Parathyroid adenoma (tissue), 2 donors: ENCODE measurements around the gene TPD52L1.

Experiments used
- H2AFZ ChIP-seq: fragments of 300-600 bp; sonication (generic); one replicate; pipeline ENCODE4 v1.7.0; 2017; ENCODE audit warnings: antibody characterized with exemption, mild to moderate bottlenecking
- H3K27ac ChIP-seq: fragments of 300-600 bp; sonication (generic); one replicate; pipeline ENCODE4 v1.7.0; 2017
- H3K27me3 ChIP-seq: fragments of 300-600 bp; sonication (generic); one replicate; pipeline ENCODE4 v1.7.0; 2017; ENCODE audit warnings: low read length; ENCODE audit not compliant: control insufficient read depth, insufficient read depth
- H3K36me3 ChIP-seq: fragments of 300-600 bp; sonication (generic); one replicate; pipeline ENCODE4 v1.7.0; 2017; ENCODE audit warnings: low read length; ENCODE audit not compliant: control insufficient read depth, insufficient read depth
- H3K4me1 ChIP-seq: fragments of 300-600 bp; sonication (generic); one replicate; pipeline ENCODE4 v1.7.0; 2017; ENCODE audit warnings: control low read depth
- H3K4me2 ChIP-seq: fragments of 300-600 bp; sonication (generic); one replicate; pipeline ENCODE4 v1.7.0; 2017; ENCODE audit warnings: low read length
- H3K4me3 ChIP-seq: fragments of 300-600 bp; sonication (generic); one replicate; pipeline ENCODE4 v1.7.0; 2017; ENCODE audit warnings: low read depth, low read length
- H3K79me2 ChIP-seq: fragments of 300-600 bp; sonication (generic); one replicate; pipeline ENCODE4 v1.7.0; 2017; ENCODE audit warnings: control low read depth
- H3K9ac ChIP-seq: fragments of 300-600 bp; sonication (generic); one replicate; pipeline ENCODE4 v1.7.0; 2017; ENCODE audit warnings: mild to moderate bottlenecking
- H3K9me3 ChIP-seq: fragments of 300-600 bp; sonication (generic); one replicate; pipeline ENCODE4 v1.7.0; 2017; ENCODE audit warnings: low read length; ENCODE audit not compliant: control insufficient read depth
- TF ChIP-seq, protein P1 (sequence below): fragments of 300-600 bp; sonication (generic); IDR thresholded peaks from one replicate; pipeline ENCODE4 v1.7.0; 2017; ENCODE audit warnings: antibody characterized with exemption, mild to moderate bottlenecking
- donor health status: primary hyperparathyroidism.

TPD52L1 gene

DNA sequence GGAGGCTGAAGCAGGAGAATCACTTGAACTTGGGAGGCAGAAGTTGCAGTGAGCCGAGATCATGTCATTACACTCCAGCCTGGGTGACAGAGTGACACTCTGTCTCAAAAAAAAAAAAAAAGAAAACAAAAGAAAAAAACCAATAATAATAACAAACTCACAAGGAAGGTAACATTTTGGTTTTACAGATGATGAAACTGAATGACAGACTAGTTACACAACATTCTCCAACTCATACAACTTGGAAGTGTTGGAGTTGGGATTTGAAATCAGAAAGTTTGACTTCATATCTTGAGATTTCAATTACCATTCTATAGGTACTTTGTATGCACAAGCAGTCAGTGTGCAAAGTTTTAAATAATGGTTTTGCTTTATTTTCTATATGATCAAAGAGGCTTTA is 10.2 kb downstream of the TPD52L1 start:
- Histone ChIP-seq H3K27me3 (no peaks in the 10 kb centered on the region), H3K9ac (no peak overlapping the region), H2AFZ (no peak overlapping the region), H3K27ac (no peak overlapping the region), H3K4me3 (no peak overlapping the region), H3K4me1 (no peaks in the 10 kb centered on the region), H3K9me3 (no peaks in the 10 kb centered on the region), H3K79me2 (no peaks in the 10 kb centered on the region), H3K4me2 (no peak overlapping the region), H3K36me3 (no peaks in the 10 kb centered on the region)
- TF ChIP-seq, protein P1, sequence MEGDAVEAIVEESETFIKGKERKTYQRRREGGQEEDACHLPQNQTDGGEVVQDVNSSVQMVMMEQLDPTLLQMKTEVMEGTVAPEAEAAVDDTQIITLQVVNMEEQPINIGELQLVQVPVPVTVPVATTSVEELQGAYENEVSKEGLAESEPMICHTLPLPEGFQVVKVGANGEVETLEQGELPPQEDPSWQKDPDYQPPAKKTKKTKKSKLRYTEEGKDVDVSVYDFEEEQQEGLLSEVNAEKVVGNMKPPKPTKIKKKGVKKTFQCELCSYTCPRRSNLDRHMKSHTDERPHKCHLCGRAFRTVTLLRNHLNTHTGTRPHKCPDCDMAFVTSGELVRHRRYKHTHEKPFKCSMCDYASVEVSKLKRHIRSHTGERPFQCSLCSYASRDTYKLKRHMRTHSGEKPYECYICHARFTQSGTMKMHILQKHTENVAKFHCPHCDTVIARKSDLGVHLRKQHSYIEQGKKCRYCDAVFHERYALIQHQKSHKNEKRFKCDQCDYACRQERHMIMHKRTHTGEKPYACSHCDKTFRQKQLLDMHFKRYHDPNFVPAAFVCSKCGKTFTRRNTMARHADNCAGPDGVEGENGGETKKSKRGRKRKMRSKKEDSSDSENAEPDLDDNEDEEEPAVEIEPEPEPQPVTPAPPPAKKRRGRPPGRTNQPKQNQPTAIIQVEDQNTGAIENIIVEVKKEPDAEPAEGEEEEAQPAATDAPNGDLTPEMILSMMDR: no peak

DNA sequence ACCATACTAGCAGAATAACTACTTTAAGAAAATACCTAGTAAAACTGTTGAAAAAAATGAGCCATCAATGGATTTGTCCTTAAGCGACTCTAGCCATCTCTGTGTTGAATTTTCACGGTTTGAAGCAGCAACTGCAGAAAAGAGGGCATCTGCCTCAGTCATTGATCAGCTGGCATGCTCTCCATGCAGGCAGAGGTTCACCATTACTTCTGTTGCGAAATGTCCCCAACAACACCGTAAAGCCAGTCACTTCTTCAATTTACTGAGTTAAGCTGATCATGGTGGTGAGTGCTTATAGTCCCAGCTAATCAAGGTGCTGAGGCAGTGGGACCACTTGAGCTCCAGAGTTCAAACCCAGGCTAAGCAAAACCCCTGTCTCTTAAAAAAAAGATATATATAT is 11.1 kb downstream of the TPD52L1 start:
- Histone ChIP-seq H3K27me3 (no peaks in the 10 kb centered on the region), H3K4me1 (no peaks in the 10 kb centered on the region), H3K9me3 (no peaks in the 10 kb centered on the region), H3K79me2 (no peaks in the 10 kb centered on the region), H2AFZ (no peak overlapping the region), H3K27ac (no peak overlapping the region), H3K4me3 (no peak overlapping the region), H3K9ac (no peak overlapping the region), H3K4me2 (no peak overlapping the region), H3K36me3 (no peaks in the 10 kb centered on the region)
- TF ChIP-seq, protein P1: no peak

DNA sequence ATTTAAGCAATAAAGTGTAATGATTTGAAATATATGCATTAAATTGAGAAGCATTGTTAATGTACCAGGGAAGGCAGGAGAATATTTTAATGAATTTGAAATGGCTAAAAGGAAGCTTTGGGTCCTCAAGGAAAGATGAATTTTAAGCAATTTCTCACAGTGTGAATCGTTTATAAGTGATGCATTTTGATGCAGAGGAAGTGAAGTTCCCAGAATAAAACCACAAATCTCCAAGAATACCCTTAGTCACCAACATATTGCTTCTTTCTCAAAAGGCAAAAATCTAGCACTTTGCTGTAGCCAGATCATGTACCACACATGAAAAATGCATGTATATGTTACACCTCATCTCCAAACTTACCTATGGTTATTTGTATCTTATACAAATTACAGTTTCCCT is 11.7 kb downstream of the TPD52L1 start:
- Histone ChIP-seq H3K9me3 (no peaks in the 10 kb centered on the region), H3K79me2 (no peaks in the 10 kb centered on the region), H3K4me2 (no peak overlapping the region), H3K4me3 (no peak overlapping the region), H3K27ac (no peak overlapping the region), H3K36me3 (no peaks in the 10 kb centered on the region), H3K4me1 (no peaks in the 10 kb centered on the region), H2AFZ (no peak overlapping the region), H3K9ac (no peak overlapping the region), H3K27me3 (no peaks in the 10 kb centered on the region)
- TF ChIP-seq, protein P1: no peak

DNA sequence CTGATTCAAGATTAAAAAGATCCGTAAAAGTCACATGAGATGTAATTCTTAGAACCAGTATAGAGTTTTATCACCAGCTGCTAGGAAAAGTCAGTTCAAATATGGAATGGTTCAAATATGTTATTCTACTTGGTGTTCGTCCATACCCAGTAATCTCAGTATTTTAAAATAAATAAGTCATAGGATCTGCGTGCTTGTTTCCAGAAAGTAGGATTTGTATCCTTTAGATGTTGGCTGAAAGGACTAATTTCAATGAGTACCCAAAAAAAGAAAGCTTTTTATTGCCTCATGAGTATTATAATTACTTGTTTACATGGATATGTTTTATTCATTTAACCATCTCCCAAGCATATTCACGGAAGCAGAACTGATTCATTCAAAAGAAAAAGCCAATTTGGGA is 12.2 kb downstream of the TPD52L1 start:
- no peaks in the 10 kb centered on the region for H3K36me3 ChIP-seq
- H3K79me2 ChIP-seq: no peaks in the 10 kb centered on the region
- H3K4me2 ChIP-seq: no peak overlapping the region
- TF ChIP-seq, protein P1: no peak
- no peaks in the 10 kb centered on the region for H3K27me3 ChIP-seq
- H2AFZ ChIP-seq: no peak overlapping the region
- H3K4me1 ChIP-seq: no peaks in the 10 kb centered on the region
- no peaks in the 10 kb centered on the region for H3K9me3 ChIP-seq
- no peak overlapping the region for H3K27ac ChIP-seq
- no peak overlapping the region for H3K4me3 ChIP-seq
- no peak overlapping the region for H3K9ac ChIP-seq

DNA sequence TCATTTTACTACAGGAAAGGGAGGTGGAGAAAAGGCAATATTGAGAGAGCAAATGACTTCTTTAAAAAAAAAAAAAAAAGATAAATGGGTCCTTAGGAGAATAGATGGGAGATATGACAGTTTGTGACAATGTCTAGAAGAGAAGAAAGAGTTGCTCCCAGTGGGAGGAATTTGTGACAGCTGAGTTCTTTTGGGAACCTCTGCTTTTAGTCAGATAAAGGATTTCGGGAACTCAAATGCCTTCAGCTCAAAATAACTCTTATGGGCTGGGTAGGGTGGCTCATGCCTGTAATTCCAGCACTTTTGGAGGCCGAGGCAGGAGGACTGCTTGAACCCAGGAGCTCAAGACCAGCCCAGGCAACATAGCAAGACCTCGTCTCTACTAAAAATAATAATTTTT is 13.1 kb downstream of the TPD52L1 start:
- TF ChIP-seq, protein P1: no peak

More for the DNA sequence above, 13.1 kb downstream of the TPD52L1 start:
- Histone ChIP-seq H3K27ac (no peak overlapping the region), H3K4me3 (no peak overlapping the region), H3K9me3 (no peaks in the 10 kb centered on the region), H3K4me2 (no peak overlapping the region), H3K4me1 (no peaks in the 10 kb centered on the region), H3K79me2 (no peaks in the 10 kb centered on the region), H3K36me3 (no peaks in the 10 kb centered on the region), H3K27me3 (no peaks in the 10 kb centered on the region), H2AFZ (no peak overlapping the region), H3K9ac (no peak overlapping the region)
